ENCODE data around the gene WNT4.

The WNT4 gene

DNA sequence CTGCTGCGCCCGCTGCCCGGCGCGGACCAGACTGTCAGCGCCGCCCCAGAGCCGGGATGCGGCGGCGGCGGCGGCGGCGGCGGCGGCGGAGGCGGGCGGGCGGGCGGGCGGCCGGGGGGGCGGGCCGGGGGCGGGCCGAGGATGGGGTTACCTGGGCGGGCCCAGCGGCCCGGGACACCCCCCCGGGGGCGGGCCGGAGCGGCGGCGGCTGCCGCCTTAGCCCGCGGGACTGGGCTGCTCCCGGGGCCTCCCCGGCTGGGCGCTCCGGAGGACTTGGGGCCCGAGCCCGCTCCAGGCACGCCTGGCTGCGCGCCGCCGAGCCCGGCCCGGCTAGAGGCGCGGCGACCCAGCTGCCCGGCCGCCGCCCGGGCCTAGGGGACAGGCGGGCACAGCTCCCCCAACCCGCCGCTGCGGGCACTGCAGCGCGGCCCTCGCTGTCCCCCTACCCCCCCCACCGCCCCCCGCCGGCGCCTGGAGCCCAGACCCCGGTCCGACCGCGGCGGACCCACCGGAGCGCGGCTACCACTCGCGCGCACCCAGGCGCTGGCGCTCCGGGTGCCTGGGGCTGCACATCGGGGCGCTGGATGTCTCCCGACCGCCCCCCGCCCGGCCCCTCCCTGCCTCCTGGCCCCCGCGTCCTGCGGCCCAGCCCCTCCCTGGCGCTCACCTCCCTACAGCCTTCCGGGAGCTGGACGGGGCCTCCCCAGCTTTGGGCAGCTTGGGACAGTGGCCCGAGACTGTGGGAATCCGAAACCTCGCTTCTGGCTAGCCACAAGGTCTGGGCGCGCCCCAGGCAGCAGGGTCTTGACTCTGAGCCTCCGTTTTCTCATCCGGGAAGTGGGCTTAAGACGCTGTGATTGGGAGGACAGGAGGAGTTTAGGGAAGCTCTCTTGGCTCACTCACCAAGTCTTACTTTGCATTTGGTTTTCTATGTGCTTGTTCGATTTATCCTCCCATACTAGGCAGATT lies at the start of gene WNT4:
Gene WNT4 (minus strand): TSS at position 33 of the 969 bp plus-strand sequence. CDS start 175 bp downstream, outside the sequence.
- Histone ChIP-seq H3K4me1 (ENCODE audit: control insufficient read depth in 1 of 2, insufficient read depth in 1 of 2, low read depth in 1 of 2, low read length in 1 of 2) (peaks cover 0 to 5% of the 10 kb centered on the region in 2 experiments), H3K27ac (no peak within 1 kb of the TSS), H3K36me3 (no peaks in the 10 kb centered on the region), H3K9me3 (no peaks in the 10 kb centered on the region), H3K27me3 (peaks cover 96% of the 10 kb centered on the region), H3K4me3 (ENCODE audit: low read depth in 1 of 2, low read length in 1 of 2) (no peak within 1 kb of the TSS)
- TF ChIP-seq, protein P1, sequence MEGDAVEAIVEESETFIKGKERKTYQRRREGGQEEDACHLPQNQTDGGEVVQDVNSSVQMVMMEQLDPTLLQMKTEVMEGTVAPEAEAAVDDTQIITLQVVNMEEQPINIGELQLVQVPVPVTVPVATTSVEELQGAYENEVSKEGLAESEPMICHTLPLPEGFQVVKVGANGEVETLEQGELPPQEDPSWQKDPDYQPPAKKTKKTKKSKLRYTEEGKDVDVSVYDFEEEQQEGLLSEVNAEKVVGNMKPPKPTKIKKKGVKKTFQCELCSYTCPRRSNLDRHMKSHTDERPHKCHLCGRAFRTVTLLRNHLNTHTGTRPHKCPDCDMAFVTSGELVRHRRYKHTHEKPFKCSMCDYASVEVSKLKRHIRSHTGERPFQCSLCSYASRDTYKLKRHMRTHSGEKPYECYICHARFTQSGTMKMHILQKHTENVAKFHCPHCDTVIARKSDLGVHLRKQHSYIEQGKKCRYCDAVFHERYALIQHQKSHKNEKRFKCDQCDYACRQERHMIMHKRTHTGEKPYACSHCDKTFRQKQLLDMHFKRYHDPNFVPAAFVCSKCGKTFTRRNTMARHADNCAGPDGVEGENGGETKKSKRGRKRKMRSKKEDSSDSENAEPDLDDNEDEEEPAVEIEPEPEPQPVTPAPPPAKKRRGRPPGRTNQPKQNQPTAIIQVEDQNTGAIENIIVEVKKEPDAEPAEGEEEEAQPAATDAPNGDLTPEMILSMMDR (IDR thresholded peaks at IDR 0.05) = no peak

DNA sequence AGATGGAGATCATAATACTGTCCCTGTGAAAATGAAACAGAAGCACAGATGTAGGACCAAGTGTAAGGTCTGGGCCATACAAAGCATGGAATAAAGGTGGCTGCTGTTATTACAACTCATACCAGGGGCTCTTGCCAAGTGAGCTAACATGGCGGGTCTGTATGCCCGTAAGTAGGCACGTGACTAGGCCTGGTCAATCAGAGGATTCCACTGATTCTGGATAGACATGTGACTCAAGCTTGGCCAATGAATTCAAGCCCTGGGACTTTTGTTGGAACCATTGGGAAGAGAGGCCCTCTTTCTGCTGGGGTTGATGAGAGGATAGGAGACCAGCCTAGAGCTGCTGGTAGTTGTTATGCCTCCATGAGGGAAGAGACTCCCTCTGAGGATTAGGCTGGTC lies 47.8 kb upstream of the WNT4 start:
- Histone ChIP-seq H3K9me3 (no peaks in the 10 kb centered on the region), H3K4me3 (ENCODE audit: low read depth in 1 of 2, low read length in 1 of 2) (no peak overlapping the region), H3K27ac (no peak overlapping the region), H3K36me3 (no peaks in the 10 kb centered on the region), H3K4me1 (ENCODE audit: control insufficient read depth in 1 of 2, insufficient read depth in 1 of 2, low read depth in 1 of 2, low read length in 1 of 2) (no peaks in the 10 kb centered on the region), H3K27me3 (peaks cover 4% of the 10 kb centered on the region)
- TF ChIP-seq, protein P1 (IDR thresholded peaks at IDR 0.05) = no peak

DNA sequence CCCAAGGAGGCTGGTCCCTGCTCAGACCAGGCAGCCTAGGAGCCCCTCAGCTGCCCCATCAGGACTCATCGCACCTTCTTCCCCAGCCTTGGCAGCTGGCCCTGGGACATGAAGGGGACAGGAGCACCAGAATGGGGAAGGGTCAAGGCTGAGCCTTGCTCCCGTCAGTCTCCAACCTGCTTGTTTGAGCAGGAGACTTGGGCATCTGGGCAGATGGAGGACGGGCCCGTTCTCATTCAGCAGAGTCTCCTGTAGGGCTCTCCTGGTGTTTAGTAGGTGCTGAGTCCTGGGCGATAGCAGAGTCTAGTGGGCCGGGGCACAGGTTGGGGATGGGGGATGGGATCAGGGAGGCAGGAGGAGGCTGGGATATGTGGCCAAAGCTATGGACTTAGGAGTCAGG lies 47.4 kb upstream of the WNT4 start:
- no peaks in the 10 kb centered on the region for H3K36me3 ChIP-seq
- H3K4me3 ChIP-seq (ENCODE audit: low read depth in 1 of 2, low read length in 1 of 2) = no peak overlapping the region
- H3K4me1 ChIP-seq (ENCODE audit: control insufficient read depth in 1 of 2, insufficient read depth in 1 of 2, low read depth in 1 of 2, low read length in 1 of 2) = no peaks in the 10 kb centered on the region
- TF ChIP-seq, protein P1 (IDR thresholded peaks at IDR 0.05) = no peak
- H3K27ac ChIP-seq = no peak overlapping the region
- H3K9me3 ChIP-seq = no peaks in the 10 kb centered on the region
- H3K27me3 ChIP-seq = peaks cover 7% of the 10 kb centered on the region

DNA sequence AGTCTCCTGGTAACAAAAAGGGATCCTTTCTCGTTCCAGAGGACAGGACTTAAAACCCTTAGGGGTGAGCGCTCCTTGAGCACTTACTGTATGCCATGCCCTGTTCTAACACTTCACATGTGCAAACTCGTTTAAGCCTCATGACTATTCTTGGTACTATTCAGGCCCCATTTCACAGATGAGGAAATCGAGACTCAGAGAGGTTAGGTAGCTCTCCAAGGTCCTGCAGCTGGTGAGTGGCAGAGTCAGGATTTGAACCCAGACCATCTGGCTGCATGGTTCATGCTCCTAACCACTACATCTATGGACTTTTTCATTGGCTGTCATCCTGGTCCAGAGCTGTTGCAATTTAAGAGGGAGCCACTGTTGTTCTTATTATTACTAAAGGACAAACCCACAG lies 46.7 kb upstream of the WNT4 start:
- H3K27ac ChIP-seq = no peak overlapping the region
- TF ChIP-seq, protein P1 (IDR thresholded peaks at IDR 0.05) = no peak
- peaks cover 14% of the 10 kb centered on the region for H3K27me3 ChIP-seq
- H3K9me3 ChIP-seq = no peaks in the 10 kb centered on the region
- no peak overlapping the region for H3K4me3 ChIP-seq (ENCODE audit: low read depth in 1 of 2, low read length in 1 of 2)
- H3K4me1 ChIP-seq (ENCODE audit: control insufficient read depth in 1 of 2, insufficient read depth in 1 of 2, low read depth in 1 of 2, low read length in 1 of 2) = no peaks in the 10 kb centered on the region
- no peaks in the 10 kb centered on the region for H3K36me3 ChIP-seq

DNA sequence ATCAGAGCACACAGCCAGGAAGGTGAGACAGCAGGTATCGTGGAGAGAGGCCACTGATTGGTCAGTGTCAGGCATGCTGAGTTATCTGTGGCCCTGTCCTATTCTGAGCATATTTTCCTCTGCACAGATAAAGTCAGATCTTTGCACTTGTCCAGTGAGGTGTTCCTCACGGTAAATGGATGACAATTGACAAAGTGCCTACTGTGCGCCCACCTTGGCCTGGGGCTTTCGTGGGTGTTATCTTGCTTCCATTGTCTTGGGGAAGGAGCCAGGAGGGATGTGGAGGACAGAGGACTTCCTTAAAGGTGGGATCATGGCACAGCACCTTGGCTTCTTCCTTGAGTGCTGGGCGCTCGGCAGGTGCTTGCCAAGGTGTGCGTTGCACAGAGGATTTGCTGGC lies 46.0 kb upstream of the WNT4 start:
- H3K27me3 ChIP-seq = peaks cover 14% of the 10 kb centered on the region
- no peak overlapping the region for H3K27ac ChIP-seq
- H3K4me1 ChIP-seq (ENCODE audit: control insufficient read depth in 1 of 2, insufficient read depth in 1 of 2, low read depth in 1 of 2, low read length in 1 of 2) = no peaks in the 10 kb centered on the region
- TF ChIP-seq, protein P1 (IDR thresholded peaks at IDR 0.05) = no peak
- H3K36me3 ChIP-seq = no peaks in the 10 kb centered on the region
- no peaks in the 10 kb centered on the region for H3K9me3 ChIP-seq
- H3K4me3 ChIP-seq (ENCODE audit: low read depth in 1 of 2, low read length in 1 of 2) = no peak overlapping the region
